DMS153 treated with DMSO at 0.1 percent for 48 hours (cell line): ENCODE measurements around the gene APOL1.
"Not testable (repeated sequence)": the region's sequence is repeated elsewhere in the genome, so short reads cannot be mapped to it uniquely, and the experiment has no call there.

ENCODE experiments used
- DNase-seq: peaks from one replicate; lab custom pipeline; 2025; ENCODE audit not compliant: unreplicated experiment; lab: John Stamatoyannopoulos, UW

Gene APOL1

GRCh38 chr22:36263886-36264664, 11.1 kb downstream of the APOL1 start:
- DNase-seq = not testable (repeated sequence)

GRCh38 chr22:36267058-36267457, 14.1 kb downstream of the APOL1 start:
- DNase-seq = no peak

- no peak for DNase-seq
Observed at GRCh38 chr22:36267896-36268485, 15.1 kb downstream of the APOL1 start.

- not testable (repeated sequence) for DNase-seq
Observed at GRCh38 chr22:36271231-36271630, 18.3 kb downstream of the APOL1 start.

- not testable (repeated sequence) for DNase-seq
Observed at GRCh38 chr22:36271951-36272350, 19.0 kb downstream of the APOL1 start.

- DNase-seq = no peak
Observed at GRCh38 chr22:36274531-36274930, 21.6 kb downstream of the APOL1 start.

- no peak for DNase-seq
Observed at GRCh38 chr22:36277482-36278291, 24.8 kb downstream of the APOL1 start.

GRCh38 chr22:36279219-36279666, 26.3 kb downstream of the APOL1 start:
- no peak for DNase-seq

GRCh38 chr22:36280379-36280778, 27.4 kb downstream of the APOL1 start:
- no peak for DNase-seq

GRCh38 chr22:36281781-36282327, 28.9 kb downstream of the APOL1 start:
- DNase-seq = no peak

GRCh38 chr22:36282328-36282831, 29.4 kb downstream of the APOL1 start:
- DNase-seq = no peak

- DNase-seq = no peak
Observed at GRCh38 chr22:36284171-36284571, 31.2 kb downstream of the APOL1 start.

- no peak for DNase-seq
Observed at GRCh38 chr22:36285017-36285416, 32.1 kb downstream of the APOL1 start.

GRCh38 chr22:36285545-36285944, 32.6 kb downstream of the APOL1 start:
- DNase-seq = no peak

- DNase-seq = peak; percentile 35
Observed at GRCh38 chr22:36286096-36286957, 33.4 kb downstream of the APOL1 start.

GRCh38 chr22:36287881-36288515, 35.1 kb downstream of the APOL1 start:
- no peak for DNase-seq

- DNase-seq = no peak
Observed at GRCh38 chr22:36288571-36289405, 35.9 kb downstream of the APOL1 start.

- no peak for DNase-seq
Observed at GRCh38 chr22:36289406-36289870, 36.5 kb downstream of the APOL1 start.

GRCh38 chr22:36289948-36290371, 37.0 kb downstream of the APOL1 start:
- DNase-seq = not testable (repeated sequence)
